Measurements from ENCODE around the gene SET.

GRCh38 chr9:128742401-128742800 lies 53.4 kb downstream of the SET start:
- TF ChIP-seq EP300 (IDR thresholded peaks at IDR 0.05) (no peak), CTCF (IDR thresholded peaks at IDR 0.05) (no peak), POLR2A (IDR thresholded peaks at IDR 0.05) (no peak)

Measured in tibial nerve (tissue), 4 donors.